ENCODE measurements around the gene LAT.
A peak's percentile ranks its signal among the peaks of the same experiment; 100 is the strongest.
"Not testable (repeated sequence)": the region's sequence is repeated elsewhere in the genome, so short reads cannot be mapped to it uniquely, and the experiment has no call there.

The LAT gene, protein sequence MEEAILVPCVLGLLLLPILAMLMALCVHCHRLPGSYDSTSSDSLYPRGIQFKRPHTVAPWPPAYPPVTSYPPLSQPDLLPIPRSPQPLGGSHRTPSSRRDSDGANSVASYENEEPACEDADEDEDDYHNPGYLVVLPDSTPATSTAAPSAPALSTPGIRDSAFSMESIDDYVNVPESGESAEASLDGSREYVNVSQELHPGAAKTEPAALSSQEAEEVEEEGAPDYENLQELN

GRCh38 chr16:28984619-28985135 lies at the start of gene LAT:
Gene LAT, plus strand, starts transcription at chr16:28985052. Its CDS starts 366 bp downstream, at chr16:28985418.
- no peak for DNase-seq (ENCODE audit: low read depth)

- no peak for DNase-seq (ENCODE audit: low read depth)
These were observed 49.5 kb upstream of the LAT start for GRCh38 chr16:28935346-28935745.

GRCh38 chr16:28935924-28936783 lies 48.7 kb upstream of the LAT start:
- DNase-seq (ENCODE audit: low read depth): no peak

DNA sequence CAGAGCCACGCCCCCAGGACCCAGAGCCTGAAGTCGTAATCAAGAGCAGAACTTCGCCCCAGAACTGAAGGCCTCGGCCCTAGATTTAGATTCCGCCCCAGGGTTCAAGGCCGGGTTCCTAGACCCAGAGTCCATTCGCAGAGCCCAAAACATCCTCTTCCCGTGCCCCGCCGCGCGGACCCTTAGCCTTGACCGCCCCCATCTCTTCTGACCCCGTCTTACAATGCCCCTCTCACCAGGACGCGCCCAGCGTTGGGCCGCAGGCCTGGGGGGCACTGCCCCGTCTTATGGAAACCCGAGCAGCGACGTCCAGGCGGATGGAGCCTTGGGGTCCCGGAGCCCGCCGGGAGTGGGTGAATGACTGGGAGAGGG lies 48.1 kb upstream of the LAT start:
- no peak for DNase-seq (ENCODE audit: low read depth)

DNA sequence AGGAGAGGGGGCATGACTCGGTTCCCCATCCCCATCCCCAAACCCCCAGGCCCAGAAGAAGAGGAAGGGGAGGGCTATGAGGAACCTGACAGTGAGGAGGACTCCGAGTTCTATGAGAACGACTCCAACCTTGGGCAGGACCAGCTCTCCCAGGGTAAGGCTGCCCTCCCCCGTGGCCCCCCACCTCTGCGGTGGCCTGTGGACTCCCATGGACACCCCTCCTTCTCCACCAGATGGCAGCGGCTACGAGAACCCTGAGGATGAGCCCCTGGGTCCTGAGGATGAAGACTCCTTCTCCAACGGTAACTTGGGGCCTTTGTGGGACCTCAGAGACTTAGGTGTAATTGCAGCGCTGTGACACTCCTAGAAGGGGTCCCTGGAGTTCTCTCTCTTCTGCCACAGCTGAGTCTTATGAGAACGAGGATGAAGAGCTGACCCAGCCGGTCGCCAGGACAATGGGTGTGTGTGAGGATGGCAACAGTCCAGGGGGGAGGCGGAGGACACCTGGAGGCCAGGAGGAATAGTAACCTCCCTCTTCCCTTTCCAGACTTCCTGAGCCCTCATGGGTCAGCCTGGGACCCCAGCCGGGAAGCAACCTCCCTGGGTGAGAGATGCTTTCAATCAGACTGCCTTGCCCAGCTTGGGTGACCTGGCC lies 47.5 kb upstream of the LAT start:
- DNase-seq (ENCODE audit: low read depth): no peak

GRCh38 chr16:28938721-28939120 lies 46.1 kb upstream of the LAT start:
- DNase-seq (ENCODE audit: low read depth): no peak

DNA sequence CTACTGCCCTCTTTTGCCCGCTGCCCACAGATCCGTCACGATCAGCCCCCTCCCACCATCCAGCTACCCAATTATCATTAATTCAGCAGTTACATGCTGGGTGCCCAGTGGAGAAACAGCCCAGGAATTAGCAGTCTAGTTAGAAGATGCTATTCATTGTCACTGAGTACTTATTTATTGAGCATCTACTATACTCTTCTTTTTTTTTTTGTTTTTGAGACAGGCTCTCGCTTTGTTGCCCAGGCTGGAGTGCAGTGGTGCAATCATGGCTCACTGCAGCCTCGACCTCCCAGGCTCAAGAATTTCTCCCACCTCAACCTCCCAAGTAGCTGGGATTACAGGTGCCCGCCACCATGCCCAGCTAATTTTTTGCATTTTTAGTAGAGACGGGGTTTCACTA lies 45.0 kb upstream of the LAT start:
- not testable (repeated sequence) for DNase-seq (ENCODE audit: low read depth)

- DNase-seq (ENCODE audit: low read depth): no peak
These were observed 41.6 kb upstream of the LAT start for GRCh38 chr16:28943281-28943680.

DNA sequence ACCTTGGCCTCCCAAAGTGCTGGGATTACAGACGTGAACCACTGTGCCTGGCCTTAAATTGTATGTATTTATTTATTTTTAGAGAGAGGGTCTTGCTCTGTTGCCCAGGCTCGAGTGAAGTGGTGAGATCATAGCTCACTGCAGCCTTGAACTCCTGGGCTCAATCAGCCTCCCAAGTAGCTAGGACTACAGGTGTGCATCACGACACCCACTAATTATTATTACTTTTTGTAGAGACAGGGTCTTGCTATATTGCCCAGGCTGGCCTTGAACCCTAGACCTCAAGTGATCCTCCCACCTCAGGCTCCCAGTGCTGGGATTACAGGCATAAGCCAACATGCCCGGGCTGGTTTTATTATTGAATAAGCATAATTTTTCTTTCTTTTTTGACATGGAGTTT lies 38.2 kb upstream of the LAT start:
- no peak for DNase-seq (ENCODE audit: low read depth)

- peak; percentile 99 for DNase-seq (ENCODE audit: low read depth)
These were observed 34.0 kb upstream of the LAT start, which contains the start of gene NFATC2IP for GRCh38 chr16:28950648-28951409. Gene NFATC2IP, plus strand, starts transcription at chr16:28950937. Its CDS starts 75 bp downstream, at chr16:28951012.

DNA sequence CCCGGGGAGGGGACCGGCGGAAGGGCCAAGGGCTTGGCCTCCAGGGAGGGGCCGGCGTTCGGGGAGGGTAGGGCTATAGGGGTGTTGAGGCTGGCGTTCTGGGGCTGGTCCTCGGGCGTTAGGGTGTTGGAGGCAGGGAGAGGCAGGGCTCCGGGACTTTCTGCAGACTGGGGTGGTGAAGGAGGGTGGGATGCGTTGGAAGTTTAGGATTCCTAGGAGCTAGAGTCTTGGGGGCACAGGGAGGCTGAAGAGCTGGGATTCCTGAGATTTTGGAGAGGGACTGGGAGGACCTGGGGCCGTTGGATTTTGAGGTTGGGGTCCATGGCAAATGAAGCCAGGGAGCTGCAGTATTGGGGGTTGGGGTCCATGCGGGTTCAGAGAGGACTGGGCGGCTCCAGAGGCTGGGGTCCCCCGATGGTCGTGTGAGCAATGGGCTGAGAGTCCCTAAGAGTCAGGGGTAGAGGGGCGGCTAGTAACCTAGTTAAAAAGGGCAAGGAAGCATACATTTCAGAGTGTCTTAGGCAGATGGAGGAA lies 33.4 kb upstream of the LAT start:
- DNase-seq (ENCODE audit: low read depth): no peak

- DNase-seq (ENCODE audit: low read depth): no peak
These were observed 26.6 kb upstream of the LAT start for GRCh38 chr16:28958216-28958615.

- DNase-seq (ENCODE audit: low read depth): no peak
These were observed 26.0 kb upstream of the LAT start for GRCh38 chr16:28958836-28959235.

- no peak for DNase-seq (ENCODE audit: low read depth)
These were observed 20.8 kb upstream of the LAT start for GRCh38 chr16:28964072-28964471.

GRCh38 chr16:28964496-28964895 lies 20.4 kb upstream of the LAT start:
- no peak for DNase-seq (ENCODE audit: low read depth)

GRCh38 chr16:28967156-28967555 lies 17.7 kb upstream of the LAT start:
- no peak for DNase-seq (ENCODE audit: low read depth)

DNA sequence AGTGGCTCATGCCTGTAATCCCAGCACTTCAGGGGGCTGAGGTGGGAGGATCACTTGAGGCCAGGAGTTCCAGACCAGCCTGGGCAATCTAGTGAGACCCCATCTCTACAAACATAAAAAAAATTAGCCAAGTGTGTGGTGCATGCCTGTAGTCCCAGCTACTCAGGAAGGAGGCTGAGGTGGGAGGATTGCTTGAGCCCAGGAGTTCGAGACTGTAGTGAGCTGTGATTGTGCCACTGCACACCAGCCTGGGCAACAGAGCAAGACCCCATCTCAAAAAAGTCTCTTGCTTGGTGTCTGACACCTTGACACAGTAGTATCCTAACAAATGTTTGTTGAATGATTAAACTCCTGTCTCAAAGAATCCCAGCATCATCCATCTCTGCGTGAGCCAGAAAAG lies 15.2 kb upstream of the LAT start:
- DNase-seq (ENCODE audit: low read depth): not testable (repeated sequence)

DNA sequence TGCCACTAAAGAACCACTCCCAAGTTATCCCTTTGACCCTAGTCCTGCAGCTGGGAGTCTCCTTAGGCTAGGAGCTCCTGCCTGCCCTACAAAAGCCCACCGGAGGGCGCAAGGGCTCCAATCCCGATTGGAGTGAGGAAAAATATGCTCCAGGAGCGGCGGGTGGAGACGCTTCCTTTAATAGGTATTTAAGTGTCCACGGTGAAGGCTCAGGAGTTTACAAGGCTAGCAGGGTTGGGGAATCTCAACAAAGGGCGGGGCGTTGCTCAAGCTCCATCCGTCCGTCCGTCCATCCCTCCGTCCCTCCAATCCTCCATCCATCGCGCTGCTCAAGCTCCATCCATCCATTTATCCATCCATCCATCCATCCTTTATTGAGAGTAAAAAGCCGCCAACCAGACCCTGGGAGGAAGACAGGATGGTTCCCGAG lies 10.8 kb upstream of the LAT start:
- DNase-seq (ENCODE audit: low read depth): peak; percentile 16

- DNase-seq (ENCODE audit: low read depth): peak; percentile 83
These were observed 10.3 kb upstream of the LAT start, which contains the start of gene SPNS1 for GRCh38 chr16:28974437-28975157. Gene SPNS1, plus strand, starts transcription at chr16:28974778. Its CDS starts 374 bp downstream, at chr16:28975152.

GRCh38 chr16:28975158-28975599 lies 9.7 kb upstream of the LAT start:
- no peak for DNase-seq (ENCODE audit: low read depth)
